ENCODE results near the gene GNAI3.

DNA sequence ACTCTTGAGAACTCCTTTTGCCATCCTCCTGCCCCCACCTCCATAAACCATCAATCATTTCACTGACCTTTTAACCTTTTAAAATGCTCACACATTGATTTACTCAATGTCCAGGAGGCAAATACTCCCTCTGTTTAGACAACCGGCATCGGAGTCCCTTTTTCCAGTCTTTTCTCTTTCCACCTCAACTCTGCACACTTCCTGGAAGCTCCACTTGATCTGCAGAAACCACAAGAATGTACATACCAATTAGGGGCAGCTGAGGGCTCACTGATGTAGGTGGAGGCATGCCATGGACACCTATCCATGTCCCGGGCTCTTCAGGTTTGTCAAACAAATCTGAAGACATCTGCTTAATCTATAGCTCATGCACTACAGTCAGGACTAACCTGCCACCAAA lies 33.6 kb upstream of the GNAI3 start:
- TF ChIP-seq TEAD4 (IDR thresholded peaks at IDR 0.05; ENCODE audit: low read depth, low read length) = no peak
- TF ChIP-seq POLR2AphosphoS5 (IDR thresholded peaks at IDR 0.05; ENCODE audit: low read depth, low read length) = no peak
- TF ChIP-seq, protein P1, sequence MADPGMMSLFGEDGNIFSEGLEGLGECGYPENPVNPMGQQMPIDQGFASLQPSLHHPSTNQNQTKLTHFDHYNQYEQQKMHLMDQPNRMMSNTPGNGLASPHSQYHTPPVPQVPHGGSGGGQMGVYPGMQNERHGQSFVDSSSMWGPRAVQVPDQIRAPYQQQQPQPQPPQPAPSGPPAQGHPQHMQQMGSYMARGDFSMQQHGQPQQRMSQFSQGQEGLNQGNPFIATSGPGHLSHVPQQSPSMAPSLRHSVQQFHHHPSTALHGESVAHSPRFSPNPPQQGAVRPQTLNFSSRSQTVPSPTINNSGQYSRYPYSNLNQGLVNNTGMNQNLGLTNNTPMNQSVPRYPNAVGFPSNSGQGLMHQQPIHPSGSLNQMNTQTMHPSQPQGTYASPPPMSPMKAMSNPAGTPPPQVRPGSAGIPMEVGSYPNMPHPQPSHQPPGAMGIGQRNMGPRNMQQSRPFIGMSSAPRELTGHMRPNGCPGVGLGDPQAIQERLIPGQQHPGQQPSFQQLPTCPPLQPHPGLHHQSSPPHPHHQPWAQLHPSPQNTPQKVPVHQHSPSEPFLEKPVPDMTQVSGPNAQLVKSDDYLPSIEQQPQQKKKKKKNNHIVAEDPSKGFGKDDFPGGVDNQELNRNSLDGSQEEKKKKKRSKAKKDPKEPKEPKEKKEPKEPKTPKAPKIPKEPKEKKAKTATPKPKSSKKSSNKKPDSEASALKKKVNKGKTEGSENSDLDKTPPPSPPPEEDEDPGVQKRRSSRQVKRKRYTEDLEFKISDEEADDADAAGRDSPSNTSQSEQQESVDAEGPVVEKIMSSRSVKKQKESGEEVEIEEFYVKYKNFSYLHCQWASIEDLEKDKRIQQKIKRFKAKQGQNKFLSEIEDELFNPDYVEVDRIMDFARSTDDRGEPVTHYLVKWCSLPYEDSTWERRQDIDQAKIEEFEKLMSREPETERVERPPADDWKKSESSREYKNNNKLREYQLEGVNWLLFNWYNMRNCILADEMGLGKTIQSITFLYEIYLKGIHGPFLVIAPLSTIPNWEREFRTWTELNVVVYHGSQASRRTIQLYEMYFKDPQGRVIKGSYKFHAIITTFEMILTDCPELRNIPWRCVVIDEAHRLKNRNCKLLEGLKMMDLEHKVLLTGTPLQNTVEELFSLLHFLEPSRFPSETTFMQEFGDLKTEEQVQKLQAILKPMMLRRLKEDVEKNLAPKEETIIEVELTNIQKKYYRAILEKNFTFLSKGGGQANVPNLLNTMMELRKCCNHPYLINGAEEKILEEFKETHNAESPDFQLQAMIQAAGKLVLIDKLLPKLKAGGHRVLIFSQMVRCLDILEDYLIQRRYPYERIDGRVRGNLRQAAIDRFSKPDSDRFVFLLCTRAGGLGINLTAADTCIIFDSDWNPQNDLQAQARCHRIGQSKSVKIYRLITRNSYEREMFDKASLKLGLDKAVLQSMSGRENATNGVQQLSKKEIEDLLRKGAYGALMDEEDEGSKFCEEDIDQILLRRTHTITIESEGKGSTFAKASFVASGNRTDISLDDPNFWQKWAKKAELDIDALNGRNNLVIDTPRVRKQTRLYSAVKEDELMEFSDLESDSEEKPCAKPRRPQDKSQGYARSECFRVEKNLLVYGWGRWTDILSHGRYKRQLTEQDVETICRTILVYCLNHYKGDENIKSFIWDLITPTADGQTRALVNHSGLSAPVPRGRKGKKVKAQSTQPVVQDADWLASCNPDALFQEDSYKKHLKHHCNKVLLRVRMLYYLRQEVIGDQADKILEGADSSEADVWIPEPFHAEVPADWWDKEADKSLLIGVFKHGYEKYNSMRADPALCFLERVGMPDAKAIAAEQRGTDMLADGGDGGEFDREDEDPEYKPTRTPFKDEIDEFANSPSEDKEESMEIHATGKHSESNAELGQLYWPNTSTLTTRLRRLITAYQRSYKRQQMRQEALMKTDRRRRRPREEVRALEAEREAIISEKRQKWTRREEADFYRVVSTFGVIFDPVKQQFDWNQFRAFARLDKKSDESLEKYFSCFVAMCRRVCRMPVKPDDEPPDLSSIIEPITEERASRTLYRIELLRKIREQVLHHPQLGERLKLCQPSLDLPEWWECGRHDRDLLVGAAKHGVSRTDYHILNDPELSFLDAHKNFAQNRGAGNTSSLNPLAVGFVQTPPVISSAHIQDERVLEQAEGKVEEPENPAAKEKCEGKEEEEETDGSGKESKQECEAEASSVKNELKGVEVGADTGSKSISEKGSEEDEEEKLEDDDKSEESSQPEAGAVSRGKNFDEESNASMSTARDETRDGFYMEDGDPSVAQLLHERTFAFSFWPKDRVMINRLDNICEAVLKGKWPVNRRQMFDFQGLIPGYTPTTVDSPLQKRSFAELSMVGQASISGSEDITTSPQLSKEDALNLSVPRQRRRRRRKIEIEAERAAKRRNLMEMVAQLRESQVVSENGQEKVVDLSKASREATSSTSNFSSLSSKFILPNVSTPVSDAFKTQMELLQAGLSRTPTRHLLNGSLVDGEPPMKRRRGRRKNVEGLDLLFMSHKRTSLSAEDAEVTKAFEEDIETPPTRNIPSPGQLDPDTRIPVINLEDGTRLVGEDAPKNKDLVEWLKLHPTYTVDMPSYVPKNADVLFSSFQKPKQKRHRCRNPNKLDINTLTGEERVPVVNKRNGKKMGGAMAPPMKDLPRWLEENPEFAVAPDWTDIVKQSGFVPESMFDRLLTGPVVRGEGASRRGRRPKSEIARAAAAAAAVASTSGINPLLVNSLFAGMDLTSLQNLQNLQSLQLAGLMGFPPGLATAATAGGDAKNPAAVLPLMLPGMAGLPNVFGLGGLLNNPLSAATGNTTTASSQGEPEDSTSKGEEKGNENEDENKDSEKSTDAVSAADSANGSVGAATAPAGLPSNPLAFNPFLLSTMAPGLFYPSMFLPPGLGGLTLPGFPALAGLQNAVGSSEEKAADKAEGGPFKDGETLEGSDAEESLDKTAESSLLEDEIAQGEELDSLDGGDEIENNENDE (IDR thresholded peaks at IDR 0.05; ENCODE audit: insufficient replicate concordance, low read length) = no peak
- TF ChIP-seq RFX5 (IDR thresholded peaks at IDR 0.05; ENCODE audit: borderline replicate concordance, low read depth, low read length) = no peak
- no peak for TF ChIP-seq SP4 (IDR thresholded peaks at IDR 0.05; ENCODE audit: low read length)
- TF ChIP-seq EZH2 (IDR thresholded peaks at IDR 0.05; ENCODE audit: low read depth, low read length, severe bottlenecking) = no peak
- TF ChIP-seq, protein P2, sequence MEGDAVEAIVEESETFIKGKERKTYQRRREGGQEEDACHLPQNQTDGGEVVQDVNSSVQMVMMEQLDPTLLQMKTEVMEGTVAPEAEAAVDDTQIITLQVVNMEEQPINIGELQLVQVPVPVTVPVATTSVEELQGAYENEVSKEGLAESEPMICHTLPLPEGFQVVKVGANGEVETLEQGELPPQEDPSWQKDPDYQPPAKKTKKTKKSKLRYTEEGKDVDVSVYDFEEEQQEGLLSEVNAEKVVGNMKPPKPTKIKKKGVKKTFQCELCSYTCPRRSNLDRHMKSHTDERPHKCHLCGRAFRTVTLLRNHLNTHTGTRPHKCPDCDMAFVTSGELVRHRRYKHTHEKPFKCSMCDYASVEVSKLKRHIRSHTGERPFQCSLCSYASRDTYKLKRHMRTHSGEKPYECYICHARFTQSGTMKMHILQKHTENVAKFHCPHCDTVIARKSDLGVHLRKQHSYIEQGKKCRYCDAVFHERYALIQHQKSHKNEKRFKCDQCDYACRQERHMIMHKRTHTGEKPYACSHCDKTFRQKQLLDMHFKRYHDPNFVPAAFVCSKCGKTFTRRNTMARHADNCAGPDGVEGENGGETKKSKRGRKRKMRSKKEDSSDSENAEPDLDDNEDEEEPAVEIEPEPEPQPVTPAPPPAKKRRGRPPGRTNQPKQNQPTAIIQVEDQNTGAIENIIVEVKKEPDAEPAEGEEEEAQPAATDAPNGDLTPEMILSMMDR (IDR thresholded peaks at IDR 0.05; ENCODE audit: control extremely low read depth in 1 of 3, insufficient read depth in 1 of 3, low read depth in 1 of 3, low read length in 3 of 3) = no peak

All from H1 (cell line).